Measurements from ENCODE around the gene SPATA31C2.

DNA sequence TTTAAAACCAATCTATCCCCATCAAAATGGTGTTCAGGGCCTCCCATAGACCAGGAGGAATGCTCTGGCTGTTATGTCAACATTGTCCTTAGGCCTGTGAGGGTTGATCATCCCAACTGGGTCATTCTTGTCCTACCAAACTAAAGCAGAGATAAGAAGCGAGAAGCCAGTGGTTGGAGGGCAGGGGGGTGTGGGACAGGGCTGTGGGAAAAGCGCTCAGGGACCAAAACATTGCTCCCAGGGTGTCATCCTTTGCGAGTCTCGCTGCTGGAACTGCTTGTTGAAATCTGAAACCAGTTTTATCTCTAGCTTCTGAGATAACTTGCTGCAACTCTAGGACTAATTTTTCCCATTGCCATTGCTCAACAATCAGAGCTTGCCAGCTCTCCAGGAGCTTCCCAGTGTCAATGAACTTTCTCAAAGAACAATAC, 48.1 kb downstream of the SPATA31C2 start:
- TF ChIP-seq, protein P1, sequence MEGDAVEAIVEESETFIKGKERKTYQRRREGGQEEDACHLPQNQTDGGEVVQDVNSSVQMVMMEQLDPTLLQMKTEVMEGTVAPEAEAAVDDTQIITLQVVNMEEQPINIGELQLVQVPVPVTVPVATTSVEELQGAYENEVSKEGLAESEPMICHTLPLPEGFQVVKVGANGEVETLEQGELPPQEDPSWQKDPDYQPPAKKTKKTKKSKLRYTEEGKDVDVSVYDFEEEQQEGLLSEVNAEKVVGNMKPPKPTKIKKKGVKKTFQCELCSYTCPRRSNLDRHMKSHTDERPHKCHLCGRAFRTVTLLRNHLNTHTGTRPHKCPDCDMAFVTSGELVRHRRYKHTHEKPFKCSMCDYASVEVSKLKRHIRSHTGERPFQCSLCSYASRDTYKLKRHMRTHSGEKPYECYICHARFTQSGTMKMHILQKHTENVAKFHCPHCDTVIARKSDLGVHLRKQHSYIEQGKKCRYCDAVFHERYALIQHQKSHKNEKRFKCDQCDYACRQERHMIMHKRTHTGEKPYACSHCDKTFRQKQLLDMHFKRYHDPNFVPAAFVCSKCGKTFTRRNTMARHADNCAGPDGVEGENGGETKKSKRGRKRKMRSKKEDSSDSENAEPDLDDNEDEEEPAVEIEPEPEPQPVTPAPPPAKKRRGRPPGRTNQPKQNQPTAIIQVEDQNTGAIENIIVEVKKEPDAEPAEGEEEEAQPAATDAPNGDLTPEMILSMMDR (conservative IDR thresholded peaks at IDR 0.05): no peak
- TF ChIP-seq EZH2 (IDR thresholded peaks at IDR 0.05; ENCODE audit: low read depth): no peak
